OCI-LY7 (cell line): Measurements from ENCODE around the gene FOLR1. TPM values are rescaled to one million over a fixed set of nuclear protein-coding genes. Genes with fewer than 3 reads are reported as not detected.
A peak's percentile ranks its signal among the peaks of the same experiment; 100 is the strongest.

Experiments
- BruUV-seq: library from RNA; stranded (reverse); fragments of 400-500 nt; replicated peaks from 2 replicates; lab custom pipeline; 2021; lab: Mats Ljungman, UMichigan
- CTCF ChIA-PET: fragments of 300-600 bp; sonication (Branson Sonifier 250); formaldehyde crosslinking; loops from one replicate; lab custom pipeline; 2022; ENCODE audit warnings: antibody characterized with exemption; ENCODE audit not compliant: unreplicated experiment; lab: Charles Lee
- POLR2A ChIA-PET: fragments of 300-600 bp; sonication (Branson Sonifier 250); formaldehyde crosslinking; loops from one replicate; lab custom pipeline; 2022; ENCODE audit warnings: antibody characterized with exemption; lab: Charles Lee
- DNase-seq: peaks from one replicate; pipeline ENCODE4 v3.0.0-alpha.2; 2015; ENCODE audit warnings: low spot score
- H2AFZ ChIP-seq: fragments of 200-600 bp; sonication (generic), shearing (Covaris generic); 2 replicates; pipeline ENCODE4 v1.6.1; 2014; ENCODE audit warnings: mild to moderate bottlenecking, antibody characterized with exemption, low read length, moderate library complexity
- H3K27ac ChIP-seq: fragments of 200-600 bp; sonication (generic); 2 replicates; pipeline ENCODE4 v1.5.1; 2014; ENCODE audit warnings: mixed run types, low read depth, mild to moderate bottlenecking, moderate library complexity, low read length, inconsistent platforms; ENCODE audit not compliant: poor library complexity, severe bottlenecking
- H3K36me3 ChIP-seq: fragments of 200-600 bp; sonication (generic); 2 replicates; pipeline ENCODE4 v1.6.1; 2014; ENCODE audit warnings: mild to moderate bottlenecking, antibody characterized with exemption, low read length, moderate library complexity, mixed read lengths; ENCODE audit not compliant: insufficient read depth
- H3K4me1 ChIP-seq: fragments of 200-600 bp; sonication (generic); 2 replicates; pipeline ENCODE4 v1.5.1; 2014; ENCODE audit warnings: mild to moderate bottlenecking, low read length; ENCODE audit not compliant: insufficient read depth, poor library complexity, severe bottlenecking
- H3K4me2 ChIP-seq: fragments of 200-600 bp; sonication (generic); 2 replicates; pipeline ENCODE4 v1.6.1; 2014; ENCODE audit warnings: mild to moderate bottlenecking, low read length
- H3K4me3 ChIP-seq: fragments of 200-600 bp; sonication (generic); 2 replicates; pipeline ENCODE4 v1.5.1; 2014; ENCODE audit warnings: mild to moderate bottlenecking, low read depth, low read length; ENCODE audit not compliant: poor library complexity, severe bottlenecking
- H3K79me2 ChIP-seq: fragments of 200-600 bp; sonication (generic); 2 replicates; pipeline ENCODE4 v1.6.1; 2016; ENCODE audit warnings: low read depth, mild to moderate bottlenecking, low read length, moderate library complexity, mixed read lengths; ENCODE audit not compliant: insufficient read depth
- H3K9me2 ChIP-seq: fragments of 200-600 bp; sonication (generic); 2 replicates; pipeline ENCODE4 v1.6.1; 2016; ENCODE audit warnings: mild to moderate bottlenecking, low read length, mixed read lengths; ENCODE audit not compliant: insufficient read depth
- H3K9me3 ChIP-seq: fragments of 200-600 bp; sonication (generic); 2 replicates; pipeline ENCODE4 v1.6.1; 2014; ENCODE audit warnings: mild to moderate bottlenecking, mixed run types, low read length, mixed read lengths
- H4K20me1 ChIP-seq: fragments of 200-600 bp; sonication (generic); 2 replicates; pipeline ENCODE4 v1.6.1; 2014; ENCODE audit warnings: mild to moderate bottlenecking, antibody characterized with exemption, low read length, moderate library complexity, mixed read lengths; ENCODE audit not compliant: insufficient read depth
- EZH2phosphoT487 ChIP-seq: fragments of 200-600 bp; sonication (generic); IDR thresholded peaks from 2 replicates; pipeline ENCODE4 v1.6.1; 2018; ENCODE audit warnings: low read depth, borderline replicate concordance, mild to moderate bottlenecking, mixed run types, antibody characterized with exemption, low read length, moderate library complexity, mixed read lengths
- intact Hi-C: fragments of 100-400 bp; cut with micrococcal nuclease; formaldehyde crosslinking; loops from one replicate; pipeline ENCODE4 v1.10.0; 2022; ENCODE audit not compliant: unreplicated experiment
- total RNA-seq, 2 experiments: library from RNA; depleted of rRNA in 1 of 2; stranded (reverse); fragments of >200 nt in 1 of 2; shearing (Covaris generic) in 1 of 2; gene quantifications; 2 replicates each; pipeline ENCODE4 v1.2.3, GENCODE V29; 2014 to 2022
- TF ChIP-seq, protein P1 (sequence below): fragments of 200-600 bp; sonication (generic); conservative IDR thresholded peaks from 2 replicates; pipeline ENCODE4 v1.5.1; 2014; ENCODE audit warnings: mild to moderate bottlenecking, antibody characterized with exemption, low read length, moderate library complexity, mixed read lengths

The FOLR1 gene
- total RNA-seq, 2 experiments from 2014 or later: not detected

DNA sequence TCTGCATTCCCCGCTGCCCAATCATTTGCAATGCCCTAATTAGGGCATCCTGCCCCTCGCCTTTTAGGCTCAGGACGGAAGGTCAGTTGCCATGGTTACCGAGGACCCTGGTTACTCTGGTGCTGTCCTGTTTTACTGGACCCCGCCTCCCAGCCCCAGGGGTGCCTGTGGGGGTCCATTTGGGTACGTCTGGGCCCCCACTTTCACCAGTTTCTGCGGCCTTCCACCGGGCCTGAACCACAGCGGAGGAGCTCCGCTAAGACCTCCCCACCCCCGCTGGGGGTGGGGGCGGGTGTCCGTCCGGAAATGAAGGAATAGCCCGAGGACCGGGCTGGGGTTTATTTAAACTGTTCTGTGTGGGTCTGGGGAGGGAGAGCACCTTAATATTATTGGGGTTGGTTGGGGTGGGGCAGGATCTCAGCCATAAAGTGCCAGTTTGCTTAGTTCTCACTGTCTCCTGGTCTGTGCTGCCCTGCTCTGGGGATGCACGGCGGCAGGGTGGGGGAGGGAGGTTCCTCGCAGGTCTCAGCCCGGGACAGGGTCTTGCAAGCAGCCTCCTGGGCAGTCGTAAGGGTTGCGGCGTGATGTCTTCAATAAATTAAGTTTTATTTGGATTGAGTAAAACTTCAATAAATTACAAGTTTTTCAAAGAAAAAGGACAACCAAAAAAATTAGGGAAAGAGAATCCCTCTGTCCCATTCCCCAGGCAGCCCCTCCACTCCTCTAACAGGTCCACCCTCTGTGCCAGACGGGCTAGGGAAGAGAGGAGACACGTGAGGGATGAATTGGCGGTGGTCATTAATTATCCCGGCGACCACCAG is 46.8 kb downstream of the FOLR1 start:
- no peaks in the 10 kb centered on the region for H3K9me3 ChIP-seq
- no peak overlapping the region for H3K4me2 ChIP-seq
- no peaks in the 10 kb centered on the region for H3K79me2 ChIP-seq
- no peak overlapping the region for H3K27ac ChIP-seq
- no peak overlapping the region for H3K4me3 ChIP-seq
- BruUV-seq: TSS peak; percentile 85
- no peaks in the 10 kb centered on the region for H3K4me1 ChIP-seq
- CTCF ChIA-PET: interaction anchor here (0.6 kb wide), 1 partner anchor 16 kb away, joined by 3 read pairs; no protein-coding TSS in a partner anchor
- H4K20me1 ChIP-seq: no peaks in the 10 kb centered on the region
- TF ChIP-seq, protein P1, sequence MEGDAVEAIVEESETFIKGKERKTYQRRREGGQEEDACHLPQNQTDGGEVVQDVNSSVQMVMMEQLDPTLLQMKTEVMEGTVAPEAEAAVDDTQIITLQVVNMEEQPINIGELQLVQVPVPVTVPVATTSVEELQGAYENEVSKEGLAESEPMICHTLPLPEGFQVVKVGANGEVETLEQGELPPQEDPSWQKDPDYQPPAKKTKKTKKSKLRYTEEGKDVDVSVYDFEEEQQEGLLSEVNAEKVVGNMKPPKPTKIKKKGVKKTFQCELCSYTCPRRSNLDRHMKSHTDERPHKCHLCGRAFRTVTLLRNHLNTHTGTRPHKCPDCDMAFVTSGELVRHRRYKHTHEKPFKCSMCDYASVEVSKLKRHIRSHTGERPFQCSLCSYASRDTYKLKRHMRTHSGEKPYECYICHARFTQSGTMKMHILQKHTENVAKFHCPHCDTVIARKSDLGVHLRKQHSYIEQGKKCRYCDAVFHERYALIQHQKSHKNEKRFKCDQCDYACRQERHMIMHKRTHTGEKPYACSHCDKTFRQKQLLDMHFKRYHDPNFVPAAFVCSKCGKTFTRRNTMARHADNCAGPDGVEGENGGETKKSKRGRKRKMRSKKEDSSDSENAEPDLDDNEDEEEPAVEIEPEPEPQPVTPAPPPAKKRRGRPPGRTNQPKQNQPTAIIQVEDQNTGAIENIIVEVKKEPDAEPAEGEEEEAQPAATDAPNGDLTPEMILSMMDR: no peak; the same call in none of the 2 replicates
- TF ChIP-seq EZH2phosphoT487: no peak
- peaks cover 49% of the 10 kb centered on the region for H3K36me3 ChIP-seq
- no peaks in the 10 kb centered on the region for H3K9me2 ChIP-seq
- DNase-seq: no peak
- intact Hi-C loops: loop anchor here (1.0 to 5.0 kb wide), 2 partner anchors 14 to 194 kb away; partner anchors contain the start of genes CLPB and INPPL1
- POLR2A ChIA-PET: no interaction called here
- H2AFZ ChIP-seq: no peak overlapping the region

DNA sequence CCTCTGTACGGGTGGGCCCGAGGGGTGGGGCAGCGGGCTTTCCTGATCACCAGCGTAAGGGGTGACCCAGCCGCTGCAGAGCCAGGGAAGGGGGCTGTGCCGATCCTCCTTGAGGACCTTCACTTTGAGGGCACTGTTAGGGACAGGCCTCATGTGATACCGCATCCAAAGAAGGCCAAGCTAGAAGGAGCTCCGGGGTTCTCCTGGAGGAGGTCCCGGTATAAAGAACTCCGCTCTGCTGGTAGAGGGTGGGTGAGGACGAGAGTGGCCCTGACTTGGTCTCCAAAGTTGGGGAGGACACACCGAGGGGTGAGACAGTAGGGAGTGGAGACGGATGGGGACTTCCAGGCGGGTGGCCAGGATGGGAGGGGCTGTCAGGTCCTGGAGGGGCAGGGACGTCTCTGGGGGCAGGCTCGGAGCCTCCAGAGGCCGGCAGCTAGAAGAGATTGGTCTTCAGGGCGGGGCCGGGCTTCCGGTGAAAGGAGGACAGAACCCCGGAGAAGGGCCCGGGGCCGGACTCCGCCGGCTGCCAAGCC is 47.4 kb downstream of the FOLR1 start:
- ChIA-PET POLR2A (no interaction called here), CTCF (no interaction called here)
- H3K4me1 ChIP-seq: no peaks in the 10 kb centered on the region
- no peak overlapping the region for H2AFZ ChIP-seq
- intact Hi-C loops: loop anchor here (5.0 kb wide), 1 partner anchor 193 kb away; the partner anchor contains the start of gene CLPB
- H3K79me2 ChIP-seq: no peaks in the 10 kb centered on the region
- peaks cover 43% of the 10 kb centered on the region for H3K36me3 ChIP-seq
- no peaks in the 10 kb centered on the region for H3K9me3 ChIP-seq
- H3K27ac ChIP-seq: no peak overlapping the region
- H4K20me1 ChIP-seq: no peaks in the 10 kb centered on the region
- H3K9me2 ChIP-seq: no peaks in the 10 kb centered on the region
- H3K4me3 ChIP-seq: no peak overlapping the region
- H3K4me2 ChIP-seq: no peak overlapping the region
- BruUV-seq: no TSS peak
- TF ChIP-seq, protein P1: no peak
- TF ChIP-seq EZH2phosphoT487: no peak
- no peak for DNase-seq
